Small intestine (tissue), 7 donors: ENCODE measurements around the gene CDC45. TPM values are rescaled to one million over a fixed set of nuclear protein-coding genes. Genes with fewer than 3 reads are reported as not detected.

Source experiments
- DNase-seq, 2 donors: peaks; one replicate each; pipeline versions ENCODE4 v3.0.0 to v3.0.0-alpha.2; 2013
- FAIRE-seq: peaks from 2 replicates; lab custom pipeline; 2012; peaks lifted over from hg19 to GRCh38; lab: Jason Lieb, UNC
- H3K27ac ChIP-seq, 3 donors: one replicate each; pipeline ENCODE4 v1.5.1; 2013; ENCODE audit warnings: low read length in 2 of 3, mild to moderate bottlenecking in 2 of 3, control low read depth in 1 of 3, inconsistent platforms in 1 of 3, low read depth in 1 of 3, moderate library complexity in 1 of 3
- H3K27me3 ChIP-seq, 3 donors: one replicate each; pipeline ENCODE4 v1.6.1; 2013; ENCODE audit warnings: low read length in 3 of 3, inconsistent platforms in 1 of 3; ENCODE audit not compliant: control insufficient read depth in 3 of 3, insufficient read depth in 3 of 3
- H3K36me3 ChIP-seq, 3 donors: one replicate each; pipeline ENCODE4 v1.6.1; 2013; ENCODE audit warnings: low read length in 3 of 3, inconsistent platforms in 1 of 3, low read depth in 1 of 3, mild to moderate bottlenecking in 1 of 3, moderate library complexity in 1 of 3; ENCODE audit not compliant: control insufficient read depth in 3 of 3, insufficient read depth in 2 of 3
- H3K4me1 ChIP-seq, 3 donors: one replicate each; pipeline ENCODE4 v1.6.1; 2013; ENCODE audit warnings: low read length in 2 of 3, inconsistent platforms in 1 of 3, low read depth in 1 of 3, mild to moderate bottlenecking in 1 of 3, moderate library complexity in 1 of 3; ENCODE audit not compliant: control insufficient read depth in 3 of 3, insufficient read depth in 2 of 3
- H3K4me3 ChIP-seq, 3 donors: one replicate each; pipeline ENCODE4 v1.5.1; 2013; ENCODE audit warnings: low read length in 3 of 3, control low read depth in 1 of 3, inconsistent platforms in 1 of 3, low read depth in 1 of 3, mild to moderate bottlenecking in 1 of 3, moderate library complexity in 1 of 3
- H3K9me3 ChIP-seq, 2 donors: one replicate each; pipeline ENCODE4 v1.6.1; 2013; ENCODE audit warnings: low read depth in 1 of 2, low read length in 1 of 2; ENCODE audit not compliant: control insufficient read depth in 2 of 2, insufficient read depth in 1 of 2
- WGBS, 3 donors: extraction: QIAGEN DNeasy Blood & Tissue Kit; methylation state at CpG; one replicate each; pipeline ENCODE4 v1.1.7; 2013; 5-methylcytosine and 5-hydroxymethylcytosine counted together
- polyA plus RNA-seq, 4 donors: library from polyadenylated mRNA; stranded (reverse) in 3 of 4; unstranded in 1 of 4; fragments of 200-250 nt in 3 of 4; fragments of 120-200 nt in 1 of 4; gene quantifications; one replicate each; pipeline versions ENCODE4 v1.2.1 to v1.2.3, GENCODE V29; 2013
- donor health status: healthy with polysubstance abuse.
- donor health status: control.
- donor health status: control.
- donor health status: Bipolar disorder and iron deficiency.
- donor health status: healthy.

Gene CDC45
- polyA plus RNA-seq, 4 donors, result 2.2 to 13.8 (median 5.6) TPM

GRCh38 chr22:19492504-19493174 lies 12.9 kb downstream of the CDC45 start:
- H3K4me1 ChIP-seq, result no peaks in the 10 kb centered on the region
- no peak for DNase-seq
- no peaks in the 10 kb centered on the region for H3K9me3 ChIP-seq
- H3K27ac ChIP-seq, result no peak overlapping the region
- H3K36me3 ChIP-seq, result peaks cover 0 to 21% (median 0%) of the 10 kb centered on the region in 3 donors
- 85 to 90% (median 87%) methylated on average over 6 of the region's 6 CpGs for WGBS, 3 donors
- no peak overlapping the region for H3K4me3 ChIP-seq
- H3K27me3 ChIP-seq, result no peaks in the 10 kb centered on the region
- no peak for FAIRE-seq

DNA sequence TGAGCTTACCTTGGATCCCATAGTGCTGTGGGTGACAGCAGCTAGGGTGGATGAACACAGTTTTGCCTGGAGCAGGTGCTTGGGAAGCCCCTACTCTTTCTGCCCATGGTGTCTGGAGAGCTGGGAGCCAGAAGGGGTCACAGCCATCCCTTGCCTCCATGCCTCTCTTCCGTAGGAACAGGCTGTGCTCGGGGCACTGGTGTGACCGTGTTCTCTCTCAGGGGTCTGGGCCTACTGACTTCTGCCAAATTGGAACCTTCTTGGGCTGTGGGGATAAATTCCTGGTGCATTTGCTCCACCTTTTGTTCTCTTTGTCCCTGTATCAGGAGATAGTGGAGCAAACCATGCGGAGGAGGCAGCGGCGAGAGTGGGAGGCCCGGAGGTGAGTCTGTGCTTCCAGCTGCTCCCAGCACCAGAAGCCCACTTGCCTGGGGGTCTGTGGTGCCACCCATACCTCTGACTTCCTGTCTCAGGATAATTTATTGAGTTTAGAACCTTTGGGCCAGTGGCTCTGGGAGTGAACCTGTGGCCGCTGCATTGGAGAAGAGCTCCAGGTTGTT lies 14.4 kb downstream of the CDC45 start:
- Histone ChIP-seq H3K4me3 (no peak overlapping the region), H3K36me3 (peaks cover 0 to 22% (median 0%) of the 10 kb centered on the region in 3 donors), H3K27me3 (no peaks in the 10 kb centered on the region), H3K9me3 (no peaks in the 10 kb centered on the region), H3K27ac (no peak overlapping the region), H3K4me1 (no peaks in the 10 kb centered on the region)
- WGBS, 3 donors, result 97 to 98% (median 98%) methylated on average over 8 of the region's 8 CpGs
- DNase-seq (no peak), FAIRE-seq (no peak)

- Histone ChIP-seq H3K4me1 (no peaks in the 10 kb centered on the region), H3K36me3 (peaks cover 0 to 25% (median 0%) of the 10 kb centered on the region in 3 donors), H3K9me3 (no peaks in the 10 kb centered on the region), H3K4me3 (no peak overlapping the region), H3K27ac (no peak overlapping the region), H3K27me3 (no peaks in the 10 kb centered on the region)
- no peak for DNase-seq
- WGBS, 3 donors, result 92 to 97% (median 93%) methylated on average over 6 of the region's 6 CpGs
- FAIRE-seq, result no peak
Measured at GRCh38 chr22:19494676-19495173, 15.0 kb downstream of the CDC45 start.

- peaks cover 0 to 25% (median 0%) of the 10 kb centered on the region in 3 donors for H3K36me3 ChIP-seq
- no peak for FAIRE-seq
- no peak overlapping the region for H3K4me3 ChIP-seq
- DNase-seq, result no peak
- H3K9me3 ChIP-seq, result no peaks in the 10 kb centered on the region
- no peak overlapping the region for H3K27ac ChIP-seq
- 72 to 79% (median 75%) methylated on average over 5 of the region's 5 CpGs for WGBS, 3 donors
- H3K4me1 ChIP-seq, result no peaks in the 10 kb centered on the region
- H3K27me3 ChIP-seq, result no peaks in the 10 kb centered on the region
Measured at GRCh38 chr22:19495562-19496323, 16.0 kb downstream of the CDC45 start.

- Histone ChIP-seq H3K36me3 (peaks cover 0 to 25% (median 0%) of the 10 kb centered on the region in 3 donors), H3K4me1 (no peaks in the 10 kb centered on the region), H3K27ac (no peak overlapping the region), H3K9me3 (no peaks in the 10 kb centered on the region), H3K27me3 (no peaks in the 10 kb centered on the region), H3K4me3 (no peak overlapping the region)
- no peak for FAIRE-seq
- DNase-seq, result no peak
- 96 to 99% (median 97%) methylated on average over 3 of the region's 3 CpGs for WGBS, 3 donors
Measured at GRCh38 chr22:19496324-19496630, 16.6 kb downstream of the CDC45 start.

- no peak overlapping the region for H3K4me3 ChIP-seq
- H3K36me3 ChIP-seq, result peaks cover 0 to 25% (median 0%) of the 10 kb centered on the region in 3 donors
- H3K27me3 ChIP-seq, result no peaks in the 10 kb centered on the region
- FAIRE-seq (no peak), DNase-seq (no peak)
- no peak overlapping the region for H3K27ac ChIP-seq
- WGBS, 3 donors, result 64 to 90% (median 78%) methylated on average over 3 of the region's 3 CpGs
- no peaks in the 10 kb centered on the region for H3K9me3 ChIP-seq
- no peaks in the 10 kb centered on the region for H3K4me1 ChIP-seq
Measured at GRCh38 chr22:19497245-19497644, 17.5 kb downstream of the CDC45 start.

DNA sequence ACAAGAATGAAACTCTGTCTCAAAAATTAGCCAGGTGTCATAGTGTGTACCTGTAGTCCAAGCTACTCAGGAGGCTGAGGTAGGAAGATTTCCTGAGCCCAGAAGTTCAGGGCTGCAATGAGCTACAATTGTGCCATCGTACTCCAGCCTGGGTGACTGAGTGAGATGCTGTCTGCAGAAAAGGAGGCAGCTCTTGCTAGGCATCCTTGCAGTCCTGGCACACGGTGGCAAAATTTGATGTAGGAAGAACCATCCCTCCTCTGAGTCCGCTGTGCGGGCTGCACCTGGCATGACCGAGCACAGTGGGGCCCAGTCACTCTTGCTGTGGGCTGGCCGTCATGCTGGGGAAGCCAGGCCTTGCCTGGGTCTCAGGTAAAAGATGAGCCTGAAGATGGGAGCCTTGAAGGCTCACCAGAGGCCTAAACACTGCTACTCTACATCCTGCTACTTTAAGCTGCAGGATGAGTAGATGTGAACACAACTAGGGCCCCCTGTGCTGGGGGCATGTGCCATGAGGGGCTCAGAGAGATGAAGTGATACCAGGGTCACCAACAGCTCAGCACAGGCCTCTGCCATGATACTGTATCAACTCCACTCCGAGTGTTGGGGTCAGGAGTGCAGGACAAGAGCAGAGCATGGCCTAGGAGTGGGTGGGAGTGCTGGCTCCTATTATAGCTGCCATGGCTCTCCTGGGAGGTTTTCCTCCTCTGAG lies 18.6 kb downstream of the CDC45 start:
- Histone ChIP-seq H3K27ac (no peak overlapping the region), H3K9me3 (no peaks in the 10 kb centered on the region), H3K4me3 (no peak overlapping the region), H3K4me1 (no peaks in the 10 kb centered on the region), H3K27me3 (no peaks in the 10 kb centered on the region), H3K36me3 (peaks cover 0 to 22% (median 0%) of the 10 kb centered on the region in 3 donors)
- 92 to 96% (median 94%) methylated on average over 7 of the region's 7 CpGs for WGBS, 3 donors
- DNase-seq, result no peak
- FAIRE-seq, result no peak

- FAIRE-seq (no peak), DNase-seq (no peak)
- no peaks in the 10 kb centered on the region for H3K4me1 ChIP-seq
- no peak overlapping the region for H3K27ac ChIP-seq
- no peak overlapping the region for H3K4me3 ChIP-seq
- peaks cover 0 to 21% (median 0%) of the 10 kb centered on the region in 3 donors for H3K36me3 ChIP-seq
- WGBS, 3 donors, result 95 to 97% (median 97%) methylated on average over 3 of the region's 3 CpGs
- no peaks in the 10 kb centered on the region for H3K9me3 ChIP-seq
- H3K27me3 ChIP-seq, result no peaks in the 10 kb centered on the region
Measured at GRCh38 chr22:19498866-19499190, 19.1 kb downstream of the CDC45 start.
